Osteoblast (primary cell): Measurements from ENCODE around the gene MYH14. TPM values are rescaled to one million over a fixed set of nuclear protein-coding genes. Genes with fewer than 3 reads are reported as not detected.

Experiments
- DNase-seq: peaks from one replicate; pipeline ENCODE4 v3.0.0; 2011; ENCODE audit warnings: low spot score, mixed read lengths; ENCODE audit not compliant: insufficient read length; ENCODE audit errors: missing footprints
- H2AFZ ChIP-seq: 2 replicates; pipeline ENCODE4 v1.6.0; 2011; ENCODE audit warnings: mild to moderate bottlenecking, low read length
- H3K27ac ChIP-seq: 2 replicates; pipeline ENCODE4 v1.5.1; 2011; ENCODE audit warnings: mild to moderate bottlenecking, low read depth, low read length, moderate library complexity
- H3K27me3 ChIP-seq: 2 replicates; pipeline ENCODE4 v1.6.0; 2012; ENCODE audit warnings: mild to moderate bottlenecking, control low read depth, inconsistent platforms, low read length, moderate library complexity; ENCODE audit not compliant: insufficient read depth
- H3K36me3 ChIP-seq: 2 replicates; pipeline ENCODE4 v1.5.1; 2011; ENCODE audit warnings: mild to moderate bottlenecking, low read length, control low read depth, moderate library complexity; ENCODE audit not compliant: insufficient read depth
- H3K4me1 ChIP-seq: 2 replicates; pipeline ENCODE4 v1.5.1; 2011; ENCODE audit warnings: mild to moderate bottlenecking, low read length, control low read depth, moderate library complexity; ENCODE audit not compliant: insufficient read depth
- H3K4me2 ChIP-seq: 2 replicates; pipeline ENCODE4 v1.6.0; 2011; ENCODE audit warnings: mild to moderate bottlenecking, low read length; ENCODE audit not compliant: insufficient read depth
- H3K4me3 ChIP-seq: fragments of 200-600 bp; sonication (generic); 3 replicates; pipeline ENCODE4 v1.5.1; 2012; ENCODE audit warnings: mild to moderate bottlenecking, low read length, inconsistent platforms; ENCODE audit not compliant: insufficient read depth
- H3K79me2 ChIP-seq: 2 replicates; pipeline ENCODE4 v1.6.0; 2012; ENCODE audit warnings: mild to moderate bottlenecking, low read length, control low read depth, inconsistent platforms; ENCODE audit not compliant: insufficient read depth
- H3K9me3 ChIP-seq: 2 replicates; pipeline ENCODE4 v1.5.1; 2011; ENCODE audit warnings: low read depth, low read length, control low read depth
- H4K20me1 ChIP-seq: 2 replicates; pipeline ENCODE4 v1.6.0; 2012; ENCODE audit warnings: mild to moderate bottlenecking, low read length, control low read depth; ENCODE audit not compliant: insufficient read depth
- CTCF ChIP-seq: IDR thresholded peaks from 2 replicates; pipeline ENCODE4 v1.5.1; 2011; ENCODE audit warnings: mild to moderate bottlenecking, low read depth, low read length, moderate library complexity; ENCODE audit errors: extremely low read depth
- small RNA-seq: library from RNA; depleted of rRNA; stranded (forward); fragments of <200 nt; gene quantifications from one replicate; pipeline ENCODE3, GENCODE V24; 2012
- total RNA-seq: library from RNA; depleted of rRNA; stranded (reverse); fragments of >200 nt; gene quantifications from 2 replicates; pipeline ENCODE4 v1.2.3, GENCODE V29; 2012

The MYH14 gene
- total RNA-seq, 1 donor, result not detected

- H3K27ac ChIP-seq, result no peak overlapping the region
- peak overlapping the region; percentile 82 for H3K4me2 ChIP-seq
- H3K36me3 ChIP-seq, result no peaks in the 10 kb centered on the region
- H3K4me3 ChIP-seq, result peak overlapping the region; percentile 67
- peak; percentile 77 for DNase-seq
- peak; percentile 82 for TF ChIP-seq CTCF
- no peaks in the 10 kb centered on the region for H3K4me1 ChIP-seq
- no peaks in the 10 kb centered on the region for H3K27me3 ChIP-seq
- no peaks in the 10 kb centered on the region for H3K9me3 ChIP-seq
- peak overlapping the region; percentile 98 for H2AFZ ChIP-seq
- H3K79me2 ChIP-seq, result no peaks in the 10 kb centered on the region
- no peaks in the 10 kb centered on the region for H4K20me1 ChIP-seq
Measured at GRCh38 chr19:50357178-50358100, 154.0 kb downstream of the MYH14 start.

- H3K79me2 ChIP-seq, result no peaks in the 10 kb centered on the region
- no peaks in the 10 kb centered on the region for H3K27me3 ChIP-seq
- H3K27ac ChIP-seq, result no peak overlapping the region
- no peaks in the 10 kb centered on the region for H3K4me1 ChIP-seq
- no peaks in the 10 kb centered on the region for H4K20me1 ChIP-seq
- TF ChIP-seq CTCF, result no peak
- H3K4me2 ChIP-seq, result peak overlapping the region; percentile 91
- H3K36me3 ChIP-seq, result no peaks in the 10 kb centered on the region
- H3K9me3 ChIP-seq, result no peaks in the 10 kb centered on the region
- peak overlapping the region; percentile 98 for H2AFZ ChIP-seq
- H3K4me3 ChIP-seq, result peak overlapping the region; percentile 71
- peak; percentile 93 for DNase-seq
Measured at GRCh38 chr19:50358483-50359327, 155.3 kb downstream of the MYH14 start.

GRCh38 chr19:50359328-50359818 is 156.0 kb downstream of the MYH14 start:
- H3K4me3 ChIP-seq, result no peak overlapping the region
- no peaks in the 10 kb centered on the region for H4K20me1 ChIP-seq
- H3K79me2 ChIP-seq, result no peaks in the 10 kb centered on the region
- H3K4me2 ChIP-seq, result no peak overlapping the region
- H2AFZ ChIP-seq, result no peak overlapping the region
- no peaks in the 10 kb centered on the region for H3K36me3 ChIP-seq
- TF ChIP-seq CTCF, result no peak
- H3K4me1 ChIP-seq, result no peaks in the 10 kb centered on the region
- no peak for DNase-seq
- H3K9me3 ChIP-seq, result no peaks in the 10 kb centered on the region
- no peak overlapping the region for H3K27ac ChIP-seq
- no peaks in the 10 kb centered on the region for H3K27me3 ChIP-seq

Small RNA genes within 50 kb of the gene (small RNA-seq; reads per million reads assigned to genes)
- not detected for gene RF00017

Other genes with a start within 250 kb of the MYH14 start
- gene SIGLEC11, start 242.4 kb upstream of the MYH14 start, total RNA-seq, result under 0.01 TPM in 1 of 2 replicates, not detected in the other
- gene VRK3, start 178.2 kb upstream of the MYH14 start, total RNA-seq, result 24.2 and 30.6 TPM in 2 replicates
- gene ZNF473, start 177.6 kb upstream of the MYH14 start, total RNA-seq, result 8.3 and 8.8 TPM in 2 replicates
- not detected in 2 replicates for gene IZUMO2, start 40.3 kb upstream of the MYH14 start, total RNA-seq
- gene KCNC3, start 125.8 kb downstream of the MYH14 start, total RNA-seq, result under 0.01 TPM in 1 of 2 replicates, not detected in the other
- gene NAPSA, start 162.0 kb downstream of the MYH14 start, total RNA-seq, result under 0.01 and 0.29 TPM in 2 replicates
- gene NR1H2, start 172.8 kb downstream of the MYH14 start, total RNA-seq, result 91.1 and 113 TPM in 2 replicates
- gene POLD1, start 180.7 kb downstream of the MYH14 start, total RNA-seq, result 14.7 and 15.6 TPM in 2 replicates
- gene SPIB, start 215.3 kb downstream of the MYH14 start, total RNA-seq, result 0.36 TPM in 1 of 2 replicates, not detected in the other
- gene MYBPC2, start 229.3 kb downstream of the MYH14 start, total RNA-seq, result not detected in 2 replicates